ENCODE results near the gene TMEM135.

DNA sequence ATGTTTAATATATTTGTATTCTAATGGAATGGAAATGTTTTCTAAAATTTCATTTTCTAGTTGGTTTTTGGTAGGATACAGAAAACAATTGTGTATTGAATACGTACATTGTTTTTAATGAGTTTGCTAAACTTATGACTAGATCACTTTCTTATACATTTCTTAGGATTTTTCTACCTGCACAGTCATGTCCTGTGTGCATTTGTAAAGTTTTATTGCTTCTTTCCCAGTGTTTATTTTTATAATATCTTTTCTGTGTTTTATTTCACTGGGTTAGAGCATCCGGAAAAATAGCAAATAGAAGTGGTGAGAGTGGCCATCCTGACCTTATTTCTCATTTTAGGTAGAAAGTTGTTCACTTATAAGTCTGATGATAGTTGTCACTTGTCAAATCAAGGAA, 103.6 kb downstream of the TMEM135 start:
- TF ChIP-seq, protein P1, sequence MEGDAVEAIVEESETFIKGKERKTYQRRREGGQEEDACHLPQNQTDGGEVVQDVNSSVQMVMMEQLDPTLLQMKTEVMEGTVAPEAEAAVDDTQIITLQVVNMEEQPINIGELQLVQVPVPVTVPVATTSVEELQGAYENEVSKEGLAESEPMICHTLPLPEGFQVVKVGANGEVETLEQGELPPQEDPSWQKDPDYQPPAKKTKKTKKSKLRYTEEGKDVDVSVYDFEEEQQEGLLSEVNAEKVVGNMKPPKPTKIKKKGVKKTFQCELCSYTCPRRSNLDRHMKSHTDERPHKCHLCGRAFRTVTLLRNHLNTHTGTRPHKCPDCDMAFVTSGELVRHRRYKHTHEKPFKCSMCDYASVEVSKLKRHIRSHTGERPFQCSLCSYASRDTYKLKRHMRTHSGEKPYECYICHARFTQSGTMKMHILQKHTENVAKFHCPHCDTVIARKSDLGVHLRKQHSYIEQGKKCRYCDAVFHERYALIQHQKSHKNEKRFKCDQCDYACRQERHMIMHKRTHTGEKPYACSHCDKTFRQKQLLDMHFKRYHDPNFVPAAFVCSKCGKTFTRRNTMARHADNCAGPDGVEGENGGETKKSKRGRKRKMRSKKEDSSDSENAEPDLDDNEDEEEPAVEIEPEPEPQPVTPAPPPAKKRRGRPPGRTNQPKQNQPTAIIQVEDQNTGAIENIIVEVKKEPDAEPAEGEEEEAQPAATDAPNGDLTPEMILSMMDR (IDR thresholded peaks at IDR 0.05), result no peak
- TF ChIP-seq POLR2A (IDR thresholded peaks at IDR 0.05), result no peak

Data from right lobe of liver (tissue), 4 donors.